ENCODE measurements around the gene KRT7.
A peak's percentile ranks its signal among the peaks of the same experiment; 100 is the strongest.

The KRT7 gene

GRCh38 chr12:52190860-52191729 lies 41.9 kb upstream of the KRT7 start:
- no peaks in the 10 kb centered on the region for H3K4me1 ChIP-seq (ENCODE audit: low read length)
- TF ChIP-seq CTCF (IDR thresholded peaks at IDR 0.05; ENCODE audit: low read length) (no peak), EZH2phosphoT487 (IDR thresholded peaks at IDR 0.05; ENCODE audit: low read length) (no peak), EZH2 (optimal IDR thresholded peaks at IDR 0.05; ENCODE audit: low read depth, low read length) (no peak)
- H3K9ac ChIP-seq (ENCODE audit: low read length) = no peak overlapping the region
- H3F3A ChIP-seq (ENCODE audit: insufficient read depth, low read length) = no peaks in the 10 kb centered on the region
- no peak overlapping the region for H3K4me2 ChIP-seq (ENCODE audit: low read depth, low read length)
- H3K4me3 ChIP-seq (ENCODE audit: low read length) = no peak overlapping the region
- DNase-seq = no peak
- no peaks in the 10 kb centered on the region for H3K9me3 ChIP-seq (replicated peaks; ENCODE audit: insufficient read depth, low read length)
- H3K27ac ChIP-seq (ENCODE audit: low read length) = no peak overlapping the region
- no peaks in the 10 kb centered on the region for H3K36me3 ChIP-seq (replicated peaks; ENCODE audit: insufficient read depth, low read length)
- H3K9me2 ChIP-seq (replicated peaks; ENCODE audit: insufficient read depth, low read length) = no peaks in the 10 kb centered on the region
- no peaks in the 10 kb centered on the region for H3K79me2 ChIP-seq (ENCODE audit: low read length)
- H3K27me3 ChIP-seq (replicated peaks; ENCODE audit: insufficient read depth, low read length) = peaks cover 42% of the 10 kb centered on the region
- no peaks in the 10 kb centered on the region for H4K20me1 ChIP-seq (ENCODE audit: insufficient read depth, low read length)
- H2AFZ ChIP-seq (ENCODE audit: low read length) = no peak overlapping the region

GRCh38 chr12:52191841-52192791 lies 40.9 kb upstream of the KRT7 start, which contains the start of gene KRT80:
Gene KRT80 (minus strand): TSS chr12:52192014. CDS start chr12:52191902, 112 bp downstream.
- H3K9me3 ChIP-seq (replicated peaks; ENCODE audit: insufficient read depth, low read length) = no peaks in the 10 kb centered on the region
- H3K27me3 ChIP-seq (replicated peaks; ENCODE audit: insufficient read depth, low read length) = peaks cover 43% of the 10 kb centered on the region
- H2AFZ ChIP-seq (ENCODE audit: low read length) = no peak within 1 kb of the TSS
- H3K4me2 ChIP-seq (ENCODE audit: low read depth, low read length) = no peak within 1 kb of the TSS
- H3F3A ChIP-seq (ENCODE audit: insufficient read depth, low read length) = no peaks in the 10 kb centered on the region
- TF ChIP-seq EZH2 (optimal IDR thresholded peaks at IDR 0.05; ENCODE audit: low read depth, low read length) = no peak
- no peak for TF ChIP-seq EZH2phosphoT487 (IDR thresholded peaks at IDR 0.05; ENCODE audit: low read length)
- TF ChIP-seq CTCF (IDR thresholded peaks at IDR 0.05; ENCODE audit: low read length) = no peak
- H3K27ac ChIP-seq (ENCODE audit: low read length) = no peak within 1 kb of the TSS
- no peak within 1 kb of the TSS for H3K9ac ChIP-seq (ENCODE audit: low read length)
- no peaks in the 10 kb centered on the region for H4K20me1 ChIP-seq (ENCODE audit: insufficient read depth, low read length)
- H3K4me3 ChIP-seq (ENCODE audit: low read length) = no peak within 1 kb of the TSS
- H3K9me2 ChIP-seq (replicated peaks; ENCODE audit: insufficient read depth, low read length) = no peaks in the 10 kb centered on the region
- no peaks in the 10 kb centered on the region for H3K4me1 ChIP-seq (ENCODE audit: low read length)
- no peaks in the 10 kb centered on the region for H3K36me3 ChIP-seq (replicated peaks; ENCODE audit: insufficient read depth, low read length)
- peak; percentile 21 for DNase-seq
- no peaks in the 10 kb centered on the region for H3K79me2 ChIP-seq (ENCODE audit: low read length)

DNA sequence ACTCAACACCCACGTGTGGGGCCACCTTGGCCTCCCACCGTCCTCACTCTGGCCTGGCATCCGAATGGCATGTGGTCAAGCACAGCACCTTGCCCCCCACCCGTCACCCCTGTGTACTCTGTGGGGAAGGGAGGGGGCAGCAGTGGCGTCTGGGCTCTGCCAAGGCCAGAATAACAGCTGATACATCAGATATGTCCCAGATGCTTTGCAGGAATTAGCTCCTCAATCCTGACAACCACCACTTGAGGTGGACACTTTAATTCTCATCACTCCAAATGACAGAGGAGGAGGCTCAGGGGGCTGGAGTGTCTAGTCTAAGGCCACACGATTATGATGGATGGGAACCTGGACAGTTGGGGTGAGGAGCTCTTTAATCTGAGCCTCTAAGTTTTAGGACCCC lies 39.5 kb upstream of the KRT7 start:
- Histone ChIP-seq H3K9ac (ENCODE audit: low read length) (no peak overlapping the region), H3K79me2 (ENCODE audit: low read length) (no peaks in the 10 kb centered on the region), H2AFZ (ENCODE audit: low read length) (no peak overlapping the region), H3K9me2 (replicated peaks; ENCODE audit: insufficient read depth, low read length) (no peaks in the 10 kb centered on the region), H3K4me1 (ENCODE audit: low read length) (no peaks in the 10 kb centered on the region), H3K4me3 (ENCODE audit: low read length) (no peak overlapping the region), H3K27ac (ENCODE audit: low read length) (no peak overlapping the region), H3K4me2 (ENCODE audit: low read depth, low read length) (no peak overlapping the region), H3K36me3 (replicated peaks; ENCODE audit: insufficient read depth, low read length) (no peaks in the 10 kb centered on the region), H4K20me1 (ENCODE audit: insufficient read depth, low read length) (no peaks in the 10 kb centered on the region), H3K9me3 (replicated peaks; ENCODE audit: insufficient read depth, low read length) (no peaks in the 10 kb centered on the region), H3K27me3 (replicated peaks; ENCODE audit: insufficient read depth, low read length) (peaks cover 46% of the 10 kb centered on the region), H3F3A (ENCODE audit: insufficient read depth, low read length) (no peaks in the 10 kb centered on the region)
- DNase-seq = no peak
- TF ChIP-seq EZH2 (optimal IDR thresholded peaks at IDR 0.05; ENCODE audit: low read depth, low read length) = no peak
- TF ChIP-seq EZH2phosphoT487 (IDR thresholded peaks at IDR 0.05; ENCODE audit: low read length) = no peak
- TF ChIP-seq CTCF (IDR thresholded peaks at IDR 0.05; ENCODE audit: low read length) = no peak
